H1 (cell line): ENCODE data around the gene GABPB2. TPM values are rescaled to one million over a fixed set of nuclear protein-coding genes. Genes with fewer than 3 reads are reported as not detected.

Experiments used
- BACH1 ChIP-seq: IDR thresholded peaks from 2 replicates; pipeline ENCODE4 v1.6.1; 2012; ENCODE audit warnings: low read length, improper control_type of control experiment
- CBX5 ChIP-seq: fragments of 300-800, 300-1000 bp; sonication (generic); IDR thresholded peaks from 2 replicates; pipeline ENCODE4 v1.7.1; 2016; ENCODE audit warnings: antibody characterized with exemption, low read length, low read depth
- CBX8 ChIP-seq: fragments of 300-800, 300-1000 bp; sonication (generic); IDR thresholded peaks from 2 replicates; pipeline ENCODE4 v1.7.1; 2016; ENCODE audit warnings: low read depth, low read length, borderline replicate concordance
- CHD2 ChIP-seq: IDR thresholded peaks from 2 replicates; pipeline ENCODE4 v1.6.1; 2012; ENCODE audit warnings: low read length, improper control_type of control experiment
- EP300 ChIP-seq, 2 experiments: IDR thresholded peaks; 1 replicate in 1 of 2; 2 replicates in 1 of 2; pipeline ENCODE4 v1.6.1; 2011 to 2012; ENCODE audit warnings: low read depth in 2 of 2, low read length in 2 of 2, mild to moderate bottlenecking in 2 of 2, borderline replicate concordance in 1 of 2, inconsistent platforms in 1 of 2, moderate library complexity in 1 of 2
- KDM1A ChIP-seq: fragments of 200-600, 300-600 bp; sonication (generic); IDR thresholded peaks from 2 replicates; pipeline ENCODE4 v1.7.1; 2016; ENCODE audit warnings: mild to moderate bottlenecking, low read length, borderline replicate concordance
- KDM4A ChIP-seq: IDR thresholded peaks from one replicate; pipeline ENCODE4 v1.7.1; 2012; ENCODE audit warnings: low read depth, mild to moderate bottlenecking, moderate library complexity, low read length, inconsistent platforms; ENCODE audit not compliant: severe bottlenecking
- KDM5A ChIP-seq: fragments of 200-600 bp; IDR thresholded peaks from 2 replicates; pipeline ENCODE4 v1.7.1; 2012; ENCODE audit warnings: mild to moderate bottlenecking, low read length, inconsistent platforms, mixed read lengths
- MAFK ChIP-seq: IDR thresholded peaks from 2 replicates; pipeline ENCODE4 v1.6.1; 2012; ENCODE audit warnings: low read depth, mild to moderate bottlenecking, improper control_type of control experiment, low read length
- RXRA ChIP-seq: IDR thresholded peaks from 2 replicates; pipeline ENCODE4 v1.6.1; 2011; ENCODE audit warnings: low read depth, mild to moderate bottlenecking, low read length, moderate library complexity; ENCODE audit not compliant: insufficient read depth
- SIX5 ChIP-seq: IDR thresholded peaks from 2 replicates; pipeline ENCODE4 v1.6.1; 2011; ENCODE audit warnings: mild to moderate bottlenecking, low read depth, low read length
- SP2 ChIP-seq: IDR thresholded peaks from 2 replicates; pipeline ENCODE4 v1.6.1; 2012; ENCODE audit warnings: mild to moderate bottlenecking, low read length, inconsistent platforms
- TCF12 ChIP-seq: IDR thresholded peaks from 2 replicates; pipeline ENCODE4 v1.6.1; 2011; ENCODE audit warnings: low read depth, mild to moderate bottlenecking, low read length
- TEAD4 ChIP-seq: IDR thresholded peaks from 2 replicates; pipeline ENCODE4 v1.6.1; 2012; ENCODE audit warnings: low read depth, low read length, inconsistent platforms, mixed read lengths
- polyA plus RNA-seq, 7 experiments: library from polyadenylated mRNA; depleted of rRNA in 3 of 7; stranded (reverse) in 5 of 7; unstranded in 2 of 7; fragments of >200 nt in 5 of 7; fragments of 200-250 nt in 2 of 7; gene quantifications; 1 replicate in 5 of 7; 2 replicates in 1 of 7; 4 replicates in 1 of 7; pipeline versions ENCODE4 v1.2.1 to v1.2.3, GENCODE V29; 2011 to 2013; ENCODE audit warnings: missing spikeins in 2 of 7, mixed read lengths in 2 of 7
- total RNA-seq: library from RNA; stranded (reverse); fragmentation: NEBNext Ultra II Directional; extraction: Animal tissue kit (Norgen Biotek cat#: 25700); gene quantifications from 2 replicates; pipeline ENCODE4 v1.2.1, GENCODE V29; 2021
- TF ChIP-seq, protein P1 (sequence below): IDR thresholded peaks from 2 replicates; pipeline ENCODE4 v1.6.1; 2011; ENCODE audit warnings: low read length, improper control_type of control experiment
- TF ChIP-seq, protein P2 (sequence below): IDR thresholded peaks from 2 replicates; pipeline ENCODE4 v1.6.1; 2012; ENCODE audit warnings: low read length, inconsistent platforms

Gene GABPB2
- total and polyA plus RNA-seq, 2 of the 8 experiments (the other 6 are each of a cell fraction or from before 2014, with no cell fraction given): 1.8 to 2.4 TPM

- no peak for TF ChIP-seq BACH1
- no peak for TF ChIP-seq CHD2
- peak; percentile 50; the same call in 1 of the 2 replicates for TF ChIP-seq TEAD4
- peak in 1 of 2 experiments; percentile 4; a peak in 1 of 3 replicates for TF ChIP-seq EP300 (IDR thresholded peaks at IDR 0.05; ENCODE audit: borderline replicate concordance in 1 of 2, low read depth in 2 of 2, low read length in 2 of 2)
- TF ChIP-seq CBX5: no peak
- TF ChIP-seq CBX8: no peak
- TF ChIP-seq KDM1A: no peak
- TF ChIP-seq SP2: no peak
- peak; percentile 63 for TF ChIP-seq KDM4A
- TF ChIP-seq, protein P1, sequence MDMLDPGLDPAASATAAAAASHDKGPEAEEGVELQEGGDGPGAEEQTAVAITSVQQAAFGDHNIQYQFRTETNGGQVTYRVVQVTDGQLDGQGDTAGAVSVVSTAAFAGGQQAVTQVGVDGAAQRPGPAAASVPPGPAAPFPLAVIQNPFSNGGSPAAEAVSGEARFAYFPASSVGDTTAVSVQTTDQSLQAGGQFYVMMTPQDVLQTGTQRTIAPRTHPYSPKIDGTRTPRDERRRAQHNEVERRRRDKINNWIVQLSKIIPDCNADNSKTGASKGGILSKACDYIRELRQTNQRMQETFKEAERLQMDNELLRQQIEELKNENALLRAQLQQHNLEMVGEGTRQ: no peak
- no peak for TF ChIP-seq RXRA
- TF ChIP-seq KDM5A: no peak
- TF ChIP-seq, protein P2, sequence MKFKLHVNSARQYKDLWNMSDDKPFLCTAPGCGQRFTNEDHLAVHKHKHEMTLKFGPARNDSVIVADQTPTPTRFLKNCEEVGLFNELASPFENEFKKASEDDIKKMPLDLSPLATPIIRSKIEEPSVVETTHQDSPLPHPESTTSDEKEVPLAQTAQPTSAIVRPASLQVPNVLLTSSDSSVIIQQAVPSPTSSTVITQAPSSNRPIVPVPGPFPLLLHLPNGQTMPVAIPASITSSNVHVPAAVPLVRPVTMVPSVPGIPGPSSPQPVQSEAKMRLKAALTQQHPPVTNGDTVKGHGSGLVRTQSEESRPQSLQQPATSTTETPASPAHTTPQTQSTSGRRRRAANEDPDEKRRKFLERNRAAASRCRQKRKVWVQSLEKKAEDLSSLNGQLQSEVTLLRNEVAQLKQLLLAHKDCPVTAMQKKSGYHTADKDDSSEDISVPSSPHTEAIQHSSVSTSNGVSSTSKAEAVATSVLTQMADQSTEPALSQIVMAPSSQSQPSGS: no peak
- 0 out of 2 replicates have a peak, but pooled peaks have one; percentile 19 for TF ChIP-seq TCF12
- TF ChIP-seq SIX5: no peak
- TF ChIP-seq MAFK: no peak
Observed at GRCh38 chr1:151059109-151060006, 11.2 kb upstream of the GABPB2 start, which contains the start of gene CDC42SE1 (continued).
